Fibroblast of the aortic adventitia (primary cell): ENCODE results near the gene DUSP2. TPM values are rescaled to one million over a fixed set of nuclear protein-coding genes. Genes with fewer than 3 reads are reported as not detected.
"Not testable (repeated sequence)": the region's sequence is repeated elsewhere in the genome, so short reads cannot be mapped to it uniquely, and the experiment has no call there.

Experiments
- DNase-seq: peaks from one replicate; pipeline ENCODE4 v3.0.0-alpha.2; 2010; ENCODE audit warnings: low read depth
- H3K4me3 ChIP-seq: 2 replicates; pipeline ENCODE4 v1.5.1; 2011; ENCODE audit warnings: low read depth, mild to moderate bottlenecking, control low read depth, low read length, moderate library complexity
- total RNA-seq: library from RNA; depleted of rRNA; stranded (reverse); fragments of >200 nt; gene quantifications from 2 replicates; pipeline ENCODE4 v1.2.3, GENCODE V29; 2012; ENCODE audit warnings: low replicate concordance
- TF ChIP-seq, protein P1 (sequence below): IDR thresholded peaks from 2 replicates; pipeline ENCODE4 v1.5.1; 2011; ENCODE audit warnings: mild to moderate bottlenecking, low read length, control low read depth, inconsistent platforms; ENCODE audit not compliant: insufficient read depth

DUSP2 gene
- total RNA-seq, 1 donor, result 0.36 TPM

DNA sequence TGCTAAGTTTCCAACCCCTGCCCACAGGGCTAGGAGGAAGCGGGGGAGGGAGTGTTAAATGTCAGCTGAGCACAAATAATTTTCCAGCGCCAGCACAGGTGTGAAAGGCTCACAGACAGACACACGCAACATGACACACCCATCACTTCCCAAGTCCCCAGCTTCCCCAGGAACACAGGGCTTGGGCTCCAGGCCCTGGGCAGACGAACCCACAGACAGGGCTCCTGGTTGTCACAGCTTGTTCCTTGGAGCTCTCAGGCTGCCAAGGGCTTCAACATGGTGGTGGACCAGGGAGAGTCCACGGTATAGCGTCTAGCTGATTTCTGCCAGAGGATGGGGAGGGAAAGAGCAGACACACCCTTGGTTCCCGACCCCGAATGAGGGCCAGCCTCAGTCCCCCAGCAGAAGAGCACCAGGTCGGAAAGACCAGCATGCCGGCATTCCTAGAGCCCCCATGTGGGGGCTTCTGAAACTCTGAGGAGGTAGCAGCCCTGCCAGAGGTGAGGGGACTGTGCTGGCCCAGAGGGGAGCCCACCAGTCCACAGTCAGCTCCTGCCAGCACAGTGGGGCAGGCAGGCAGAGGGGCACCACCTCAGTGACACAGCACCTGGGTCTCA is 1.9 kb downstream of the DUSP2 start:
- no peak overlapping the region for H3K4me3 ChIP-seq
- DNase-seq, result no peak
- TF ChIP-seq, protein P1, sequence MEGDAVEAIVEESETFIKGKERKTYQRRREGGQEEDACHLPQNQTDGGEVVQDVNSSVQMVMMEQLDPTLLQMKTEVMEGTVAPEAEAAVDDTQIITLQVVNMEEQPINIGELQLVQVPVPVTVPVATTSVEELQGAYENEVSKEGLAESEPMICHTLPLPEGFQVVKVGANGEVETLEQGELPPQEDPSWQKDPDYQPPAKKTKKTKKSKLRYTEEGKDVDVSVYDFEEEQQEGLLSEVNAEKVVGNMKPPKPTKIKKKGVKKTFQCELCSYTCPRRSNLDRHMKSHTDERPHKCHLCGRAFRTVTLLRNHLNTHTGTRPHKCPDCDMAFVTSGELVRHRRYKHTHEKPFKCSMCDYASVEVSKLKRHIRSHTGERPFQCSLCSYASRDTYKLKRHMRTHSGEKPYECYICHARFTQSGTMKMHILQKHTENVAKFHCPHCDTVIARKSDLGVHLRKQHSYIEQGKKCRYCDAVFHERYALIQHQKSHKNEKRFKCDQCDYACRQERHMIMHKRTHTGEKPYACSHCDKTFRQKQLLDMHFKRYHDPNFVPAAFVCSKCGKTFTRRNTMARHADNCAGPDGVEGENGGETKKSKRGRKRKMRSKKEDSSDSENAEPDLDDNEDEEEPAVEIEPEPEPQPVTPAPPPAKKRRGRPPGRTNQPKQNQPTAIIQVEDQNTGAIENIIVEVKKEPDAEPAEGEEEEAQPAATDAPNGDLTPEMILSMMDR, result no peak

DNA sequence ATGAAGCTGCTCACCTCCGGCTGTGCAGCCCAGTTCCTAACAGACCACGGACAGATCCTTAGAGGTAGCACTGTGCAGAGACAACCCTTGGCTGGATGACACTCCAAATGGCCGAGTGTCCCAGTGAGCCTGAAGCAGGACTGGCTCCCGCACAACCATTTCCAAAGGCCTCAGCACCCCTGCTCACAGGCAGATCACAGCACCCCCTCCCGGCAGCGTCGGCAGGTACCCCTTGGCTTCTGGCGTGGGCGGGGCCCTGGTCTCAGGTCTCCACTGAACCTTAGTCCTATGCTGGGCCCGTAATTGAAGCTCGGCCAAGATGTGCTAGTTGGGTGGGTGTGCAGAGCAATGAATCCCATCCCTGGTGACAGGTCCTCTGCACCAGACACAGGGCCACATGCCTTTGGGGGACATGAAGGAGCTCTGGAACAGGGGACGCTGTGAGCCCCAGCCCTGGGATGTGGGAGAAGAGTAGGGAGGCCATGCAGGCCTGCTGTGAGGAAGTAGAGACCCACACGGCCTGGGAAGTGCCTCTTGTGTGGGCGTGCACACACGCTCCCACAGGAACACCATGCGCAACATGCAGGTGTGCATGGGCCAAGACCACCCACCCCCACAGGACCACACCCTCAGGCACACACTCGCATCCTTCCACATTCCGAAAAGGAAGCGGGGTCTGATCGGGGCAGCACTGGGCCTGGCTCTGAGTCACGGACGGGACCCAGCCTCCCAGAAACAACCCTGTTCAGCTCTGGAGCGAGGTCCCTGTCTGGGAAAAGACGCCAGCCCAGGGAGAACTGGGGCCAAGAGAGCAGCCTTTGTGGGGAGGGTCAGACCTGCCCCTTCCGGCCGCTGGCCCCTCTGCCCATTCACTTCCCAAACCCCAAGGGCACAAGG is 2.8 kb downstream of the DUSP2 start:
- DNase-seq, result no peak
- TF ChIP-seq, protein P1, result no peak
- no peak overlapping the region for H3K4me3 ChIP-seq

DNA sequence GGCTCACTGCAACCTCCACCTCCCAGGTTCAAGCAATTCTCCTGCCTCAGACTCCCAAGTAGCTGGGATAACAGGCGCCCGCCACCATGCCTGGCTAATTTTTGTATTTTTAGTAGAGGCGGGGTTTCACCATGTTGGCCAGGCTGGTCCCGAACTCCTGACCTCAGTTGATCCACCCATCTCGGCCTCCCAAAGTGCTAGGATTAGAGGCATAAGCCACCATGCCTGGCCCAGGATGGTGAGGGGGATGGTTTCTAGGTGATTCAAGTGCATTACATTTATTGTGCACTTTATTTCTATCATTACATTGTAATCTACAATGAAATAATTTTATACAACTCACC is 3.6 kb downstream of the DUSP2 start:
- not testable (repeated sequence) for DNase-seq, H3K4me3 ChIP-seq

DNA sequence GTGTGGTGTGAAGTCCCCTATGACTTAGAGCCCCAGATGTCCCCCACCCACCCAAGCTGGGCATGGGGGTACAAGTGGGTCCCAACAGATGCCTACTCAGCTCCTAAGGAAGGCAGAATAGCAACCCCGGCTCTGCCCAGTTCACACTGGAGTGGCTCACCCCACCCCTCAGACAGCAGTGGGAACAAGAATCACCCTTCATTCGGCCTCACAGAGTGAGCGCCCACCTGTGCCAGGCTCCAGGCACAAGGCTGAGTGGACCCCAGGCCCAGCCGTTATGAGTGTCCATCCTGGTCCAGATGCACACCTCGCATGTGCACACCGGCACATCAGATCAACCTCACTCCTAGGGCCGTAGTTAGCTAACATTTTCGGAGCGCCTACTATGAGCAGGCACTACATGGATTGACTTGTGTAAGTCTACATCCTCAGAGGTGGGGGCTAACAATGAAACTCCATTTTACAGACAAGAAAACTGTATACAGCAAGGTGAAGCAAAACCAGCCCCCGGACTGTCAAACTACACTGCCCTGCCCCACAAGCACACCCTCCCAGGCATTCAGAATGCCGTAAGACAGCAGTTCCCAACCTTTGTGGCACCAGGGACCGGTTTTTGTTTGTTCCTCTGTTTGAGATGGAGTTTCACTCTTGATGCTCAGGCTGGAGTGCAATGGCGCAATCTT is 4.2 kb downstream of the DUSP2 start:
- no peak overlapping the region for H3K4me3 ChIP-seq
- TF ChIP-seq, protein P1, result no peak
- no peak for DNase-seq

DNA sequence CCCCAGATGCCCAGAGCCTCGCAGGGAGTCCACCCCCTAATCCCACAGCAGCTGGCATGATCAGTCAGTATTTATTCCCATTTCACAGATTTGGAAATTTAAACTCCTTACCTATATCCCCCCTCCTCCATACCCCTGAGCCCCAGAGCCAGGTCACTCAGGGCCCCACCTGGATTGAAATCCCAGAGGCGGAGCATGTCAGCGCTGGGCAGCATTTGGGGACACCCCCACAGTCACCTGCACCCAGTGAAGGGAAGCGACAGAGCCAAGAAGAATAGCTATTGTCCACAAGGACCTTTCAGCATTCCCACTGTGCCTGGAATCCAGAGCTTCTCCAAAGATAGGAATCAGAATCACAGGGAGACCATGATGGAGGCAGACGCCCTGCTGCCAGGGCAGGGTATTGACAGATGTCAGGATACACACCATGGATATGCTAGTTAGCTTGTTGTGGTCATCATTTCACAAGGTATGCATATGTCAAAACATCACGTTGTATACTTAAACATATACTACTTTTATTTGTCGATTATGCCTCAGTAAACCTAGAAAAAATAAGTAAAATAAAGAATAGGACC is 6.0 kb downstream of the DUSP2 start:
- no peak overlapping the region for H3K4me3 ChIP-seq
- TF ChIP-seq, protein P1, result no peak
- no peak for DNase-seq

DNA sequence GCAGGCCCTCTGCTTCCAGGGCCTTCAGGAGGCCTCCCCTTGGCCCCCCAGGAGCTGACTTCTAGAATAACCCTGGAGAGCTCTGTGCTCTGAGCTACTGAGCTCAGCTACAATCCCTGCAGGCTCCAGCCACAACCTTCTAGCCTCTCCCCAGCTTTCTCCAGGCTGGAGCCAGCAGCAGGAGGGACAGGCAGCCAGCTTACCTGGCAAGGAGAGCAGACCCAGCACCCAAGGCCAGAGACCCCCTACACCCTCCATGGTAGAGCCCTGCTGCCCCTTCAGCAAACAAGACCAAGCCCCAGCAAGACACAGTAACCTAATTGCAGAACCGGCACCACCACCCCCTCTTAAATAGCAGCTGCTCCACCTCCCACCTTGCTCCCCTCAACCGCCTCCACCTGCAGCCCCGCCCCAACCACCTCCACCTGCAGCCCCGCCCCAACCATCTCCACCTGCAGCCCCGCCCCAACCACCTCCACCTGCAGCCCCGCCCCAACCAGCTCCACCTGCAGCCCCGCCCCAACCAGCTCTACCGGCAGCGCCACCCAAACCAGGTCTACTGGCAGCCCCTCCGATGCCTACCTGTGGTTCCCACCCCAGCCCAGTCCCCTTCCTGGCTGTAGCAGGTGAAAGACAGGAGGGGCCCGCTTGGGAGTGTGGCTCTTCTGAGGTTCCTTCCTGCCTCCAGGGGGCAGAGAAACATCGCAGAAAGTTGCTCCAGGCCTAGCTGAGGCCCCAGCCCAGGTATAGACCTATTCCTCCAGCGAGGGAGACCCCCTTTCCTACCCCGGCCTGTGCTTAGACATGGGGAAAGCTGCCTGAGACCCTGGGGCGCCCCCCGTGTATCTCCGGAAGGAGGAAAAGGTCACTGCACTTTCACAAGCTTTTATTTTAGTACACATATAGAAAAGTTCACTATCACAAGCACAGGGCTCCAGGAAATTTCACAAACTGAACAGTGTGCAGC is 6.8 kb downstream of the DUSP2 start, which contains the start of gene ASTL:
TSS of gene ASTL (minus strand) at position 324 of the 967 bp plus-strand sequence. CDS start at position 258, 66 bp downstream.
- TF ChIP-seq, protein P1, result peak; percentile 64
- H3K4me3 ChIP-seq, result no peak within 1 kb of the TSS
- DNase-seq, result peak; percentile 37
